Measurements from ENCODE around the gene FAM107B.

Gene FAM107B

DNA sequence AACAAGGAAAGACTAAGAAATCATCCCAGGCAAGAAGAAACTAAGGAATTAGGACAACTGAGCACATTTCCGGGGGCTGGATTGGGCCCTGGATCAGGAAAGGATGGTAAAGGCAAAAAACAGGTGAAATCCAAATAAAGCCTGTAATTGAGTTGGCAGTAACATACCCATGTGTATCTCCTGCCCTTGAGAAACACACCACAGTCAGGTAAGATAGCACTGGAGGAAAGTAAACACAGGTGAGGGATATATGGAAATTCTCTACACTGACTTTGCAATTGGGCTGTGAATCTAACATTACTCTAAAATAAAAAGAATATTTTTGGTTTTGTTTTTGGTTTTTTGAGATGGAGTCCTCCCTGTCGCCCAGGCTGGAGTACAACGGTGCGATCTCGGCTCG, 303.8 kb downstream of the FAM107B start:
- TF ChIP-seq, protein P1, sequence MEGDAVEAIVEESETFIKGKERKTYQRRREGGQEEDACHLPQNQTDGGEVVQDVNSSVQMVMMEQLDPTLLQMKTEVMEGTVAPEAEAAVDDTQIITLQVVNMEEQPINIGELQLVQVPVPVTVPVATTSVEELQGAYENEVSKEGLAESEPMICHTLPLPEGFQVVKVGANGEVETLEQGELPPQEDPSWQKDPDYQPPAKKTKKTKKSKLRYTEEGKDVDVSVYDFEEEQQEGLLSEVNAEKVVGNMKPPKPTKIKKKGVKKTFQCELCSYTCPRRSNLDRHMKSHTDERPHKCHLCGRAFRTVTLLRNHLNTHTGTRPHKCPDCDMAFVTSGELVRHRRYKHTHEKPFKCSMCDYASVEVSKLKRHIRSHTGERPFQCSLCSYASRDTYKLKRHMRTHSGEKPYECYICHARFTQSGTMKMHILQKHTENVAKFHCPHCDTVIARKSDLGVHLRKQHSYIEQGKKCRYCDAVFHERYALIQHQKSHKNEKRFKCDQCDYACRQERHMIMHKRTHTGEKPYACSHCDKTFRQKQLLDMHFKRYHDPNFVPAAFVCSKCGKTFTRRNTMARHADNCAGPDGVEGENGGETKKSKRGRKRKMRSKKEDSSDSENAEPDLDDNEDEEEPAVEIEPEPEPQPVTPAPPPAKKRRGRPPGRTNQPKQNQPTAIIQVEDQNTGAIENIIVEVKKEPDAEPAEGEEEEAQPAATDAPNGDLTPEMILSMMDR (conservative IDR thresholded peaks at IDR 0.05): no peak
- H3K27ac ChIP-seq: no peak overlapping the region

DNA sequence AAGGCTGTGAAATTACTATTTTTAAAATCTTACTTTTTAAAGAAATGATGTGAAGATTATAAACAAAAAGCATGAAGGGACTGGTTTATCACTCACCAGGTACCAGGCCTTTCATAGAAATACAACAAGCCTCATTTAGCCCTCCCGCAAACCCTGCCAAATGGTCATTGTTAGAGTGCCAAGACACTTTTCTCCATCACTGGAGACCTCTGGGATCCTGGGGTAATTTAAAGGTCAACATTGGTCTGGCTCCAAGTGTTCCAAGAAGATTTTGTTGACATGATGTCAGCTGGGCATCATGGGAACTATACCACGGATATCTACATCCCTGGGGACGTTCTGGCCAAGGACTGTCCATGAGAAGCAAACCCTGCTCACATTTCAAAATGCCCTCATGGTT, 306.0 kb downstream of the FAM107B start:
- TF ChIP-seq, protein P1 (conservative IDR thresholded peaks at IDR 0.05): no peak
- no peak overlapping the region for H3K27ac ChIP-seq

Measured in VCaP (cell line).